GM12872 (cell line): ENCODE measurements around the gene HSD17B12.

ENCODE experiments used
- CTCF ChIP-seq: IDR thresholded peaks from 3 replicates; pipeline ENCODE4 v1.5.1; 2011; ENCODE audit warnings: low read depth, mild to moderate bottlenecking, low read length, moderate library complexity; ENCODE audit not compliant: insufficient read depth

HSD17B12 gene

GRCh38 chr11:43904742-43905535 lies 224.4 kb downstream of the HSD17B12 start:
- TF ChIP-seq CTCF: no peak

GRCh38 chr11:43905813-43906241 lies 225.3 kb downstream of the HSD17B12 start:
- no peak for TF ChIP-seq CTCF
